ENCODE results near the gene ROR2. TPM values are rescaled to one million over a fixed set of nuclear protein-coding genes. Genes with fewer than 3 reads are reported as not detected.

Gene ROR2
- total RNA-seq, 1 experiment from 2014 or later, result 2.7 TPM

GRCh38 chr9:91935805-91936514 lies 14.1 kb downstream of the ROR2 start:
- H3K56ac ChIP-seq (ENCODE audit: insufficient read length, low read depth, low read length), result no peak overlapping the region
- no CpG with 5 or more reads among the region's 13 CpGs for WGBS (ENCODE audit: extremely low coverage, insufficient read length, low lambda C conversion rate)
- H3K79me2 ChIP-seq (ENCODE audit: insufficient read depth, low read length), result no peaks in the 10 kb centered on the region
- no peaks in the 10 kb centered on the region; the same call in 1 of the 2 replicates for H3K4me1 ChIP-seq (ENCODE audit: insufficient read depth, low read length)
- TF ChIP-seq CTCF (conservative IDR thresholded peaks at IDR 0.05), result no peak
- Mint-ChIP-seq H3K36me3 (ENCODE audit: insufficient read depth in 1 of 3, low read depth in 3 of 3) (peaks cover 4 to 14% (median 8%) of the 10 kb centered on the region in 3 experiments; a peak in 5 of 7 replicates), H3K27me3 (ENCODE audit: low read depth) (peaks cover 13% of the 10 kb centered on the region), H3K9me3 (peaks cover 13 to 14% of the 10 kb centered on the region in 2 experiments), H3K27ac (peak overlapping the region in 1 of 3 experiments; percentile 63; a peak in 1 of 7 replicates), H3K4me3 (no peak overlapping the region), H3K4me1 (peaks cover 15 to 25% of the 10 kb centered on the region in 2 experiments)
- no peak overlapping the region for H2BK120ac ChIP-seq (ENCODE audit: low read depth, low read length, poor library complexity, severe bottlenecking)
- no peak overlapping the region for H3K4me2 ChIP-seq (ENCODE audit: insufficient read depth, insufficient read length, low read length)
- H4K5ac ChIP-seq (ENCODE audit: insufficient read length, low read depth, low read length), result no peak overlapping the region
- no peak overlapping the region for H3T11ph ChIP-seq (ENCODE audit: low read length)
- no peak overlapping the region; the same call in 1 of the 2 replicates for H3K14ac ChIP-seq (ENCODE audit: insufficient read depth, low read length)
- H2BK5ac ChIP-seq (ENCODE audit: insufficient read length, low read length), result no peak overlapping the region
- H2BK12ac ChIP-seq (ENCODE audit: insufficient read length, low read depth, low read length), result no peak overlapping the region
- H3K79me1 ChIP-seq (ENCODE audit: insufficient read depth, low read depth, low read length, poor library complexity, severe bottlenecking), result no peaks in the 10 kb centered on the region
- H3K23ac ChIP-seq (ENCODE audit: insufficient read length, low read depth, low read length), result no peak overlapping the region
- H3K9ac ChIP-seq (ENCODE audit: extremely low read depth, insufficient read length, low read length), result no peak overlapping the region
- no peaks in the 10 kb centered on the region for H3K23me2 ChIP-seq (ENCODE audit: insufficient read length, low read depth, low read length, poor library complexity, severe bottlenecking)
- H4K91ac ChIP-seq (ENCODE audit: insufficient read length, low read depth, low read length), result no peak overlapping the region
- H2AFZ ChIP-seq (ENCODE audit: low read length), result no peak overlapping the region
- H3K9me3 ChIP-seq (ENCODE audit: control insufficient read depth, low read depth, low read length), result no peaks in the 10 kb centered on the region
- no peak overlapping the region for H3K4ac ChIP-seq (ENCODE audit: low read depth, low read length)
- H4K8ac ChIP-seq (replicated peaks; ENCODE audit: insufficient read length, low read depth, low read length), result no peak overlapping the region
- H2BK20ac ChIP-seq (ENCODE audit: low read depth, low read length, poor library complexity, severe bottlenecking), result no peak overlapping the region
- no peak for DNase-seq
- H2BK15ac ChIP-seq (ENCODE audit: low read depth, low read length), result no peak overlapping the region
- H3K27me3 ChIP-seq (ENCODE audit: insufficient read depth, low read length), result no peaks in the 10 kb centered on the region
- no peak overlapping the region for H2AK5ac ChIP-seq (ENCODE audit: insufficient read length, low read length)
- H4K20me1 ChIP-seq (ENCODE audit: control insufficient read depth, insufficient read depth, insufficient read length), result no peaks in the 10 kb centered on the region
- no peak overlapping the region for H3K18ac ChIP-seq (ENCODE audit: insufficient read length, low read depth, low read length)
- no peak overlapping the region for H3K27ac ChIP-seq (ENCODE audit: insufficient read length, low read depth, low read length)
